RWPE2 (cell line): ENCODE data around the gene LIX1L.

Experiments used
- ATAC-seq: fragments of 200-7000 bp; cut with Tn5 transposase; 3 replicates; pipeline ENCODE4 v1.9.1; 2021; ENCODE audit warnings: low read depth
- DNase-seq: peaks from one replicate; pipeline ENCODE4 v3.0.0-alpha.2; 2020; ENCODE audit warnings: low spot score
- H3K27ac ChIP-seq: fragments of 450-650 bp; 2 replicates; pipeline ENCODE4 v1.5.1; 2017; ENCODE audit warnings: mild to moderate bottlenecking; ENCODE audit not compliant: poor library complexity, severe bottlenecking
- H3K27me3 ChIP-seq: fragments of 250-450 bp; sonication (Bioruptor Pico); 2 replicates; pipeline ENCODE4 v1.5.1; 2021; ENCODE audit warnings: mild to moderate bottlenecking, moderate library complexity; ENCODE audit not compliant: insufficient read depth, poor library complexity, severe bottlenecking
- H3K36me3 ChIP-seq: fragments of 250-450 bp; sonication (Bioruptor Pico); 2 replicates; pipeline ENCODE4 v1.5.1; 2020; ENCODE audit warnings: low read depth, mild to moderate bottlenecking, moderate library complexity
- H3K4me1 ChIP-seq: fragments of 250-450 bp; sonication (Bioruptor Pico); 2 replicates; pipeline ENCODE4 v1.5.1; 2021; ENCODE audit warnings: mild to moderate bottlenecking, moderate library complexity; ENCODE audit not compliant: insufficient read depth, poor library complexity, severe bottlenecking
- H3K4me3 ChIP-seq: fragments of 250-450 bp; sonication (Bioruptor Pico); 2 replicates; pipeline ENCODE4 v1.5.1; 2021; ENCODE audit warnings: mild to moderate bottlenecking, moderate library complexity; ENCODE audit not compliant: severe bottlenecking
- H3K9me3 ChIP-seq: fragments of 250-450 bp; sonication (Bioruptor Pico); 2 replicates; pipeline ENCODE4 v1.5.1; 2021; ENCODE audit warnings: mild to moderate bottlenecking, moderate library complexity; ENCODE audit not compliant: severe bottlenecking
- TF ChIP-seq, protein P1 (sequence below): fragments of 450-650 bp; IDR thresholded peaks from one replicate; pipeline ENCODE4 v1.5.1; 2017; ENCODE audit warnings: mild to moderate bottlenecking, moderate library complexity; ENCODE audit not compliant: poor library complexity, severe bottlenecking

The LIX1L gene

DNA sequence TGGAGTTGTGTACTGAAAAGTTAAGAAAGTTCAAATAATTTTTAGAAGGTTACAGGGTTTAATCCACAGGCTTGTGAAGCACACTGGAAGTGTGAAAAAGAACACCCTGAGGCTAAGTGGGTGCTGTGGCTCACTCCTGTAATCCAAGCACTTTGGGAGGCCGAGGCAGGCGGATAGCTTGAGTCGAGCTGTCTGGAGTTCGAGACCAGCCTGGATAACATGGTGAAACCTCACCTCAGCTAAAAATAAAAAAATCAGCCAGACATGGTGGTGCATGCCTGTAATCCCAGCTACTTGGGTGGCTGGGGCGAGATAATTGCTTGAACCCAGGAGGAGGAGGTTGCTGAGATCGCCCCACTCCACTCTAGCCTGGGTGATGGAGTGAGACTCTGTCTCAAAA, 28.7 kb upstream of the LIX1L start:
- H3K36me3 ChIP-seq = no peaks in the 10 kb centered on the region
- no peaks in the 10 kb centered on the region for H3K27me3 ChIP-seq
- peak overlapping the region; percentile 56 for H3K27ac ChIP-seq
- peaks cover 14% of the 10 kb centered on the region for H3K4me1 ChIP-seq
- ATAC-seq (no peak), DNase-seq (no peak)
- no peaks in the 10 kb centered on the region for H3K9me3 ChIP-seq
- TF ChIP-seq, protein P1, sequence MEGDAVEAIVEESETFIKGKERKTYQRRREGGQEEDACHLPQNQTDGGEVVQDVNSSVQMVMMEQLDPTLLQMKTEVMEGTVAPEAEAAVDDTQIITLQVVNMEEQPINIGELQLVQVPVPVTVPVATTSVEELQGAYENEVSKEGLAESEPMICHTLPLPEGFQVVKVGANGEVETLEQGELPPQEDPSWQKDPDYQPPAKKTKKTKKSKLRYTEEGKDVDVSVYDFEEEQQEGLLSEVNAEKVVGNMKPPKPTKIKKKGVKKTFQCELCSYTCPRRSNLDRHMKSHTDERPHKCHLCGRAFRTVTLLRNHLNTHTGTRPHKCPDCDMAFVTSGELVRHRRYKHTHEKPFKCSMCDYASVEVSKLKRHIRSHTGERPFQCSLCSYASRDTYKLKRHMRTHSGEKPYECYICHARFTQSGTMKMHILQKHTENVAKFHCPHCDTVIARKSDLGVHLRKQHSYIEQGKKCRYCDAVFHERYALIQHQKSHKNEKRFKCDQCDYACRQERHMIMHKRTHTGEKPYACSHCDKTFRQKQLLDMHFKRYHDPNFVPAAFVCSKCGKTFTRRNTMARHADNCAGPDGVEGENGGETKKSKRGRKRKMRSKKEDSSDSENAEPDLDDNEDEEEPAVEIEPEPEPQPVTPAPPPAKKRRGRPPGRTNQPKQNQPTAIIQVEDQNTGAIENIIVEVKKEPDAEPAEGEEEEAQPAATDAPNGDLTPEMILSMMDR = no peak
- no peak overlapping the region for H3K4me3 ChIP-seq

DNA sequence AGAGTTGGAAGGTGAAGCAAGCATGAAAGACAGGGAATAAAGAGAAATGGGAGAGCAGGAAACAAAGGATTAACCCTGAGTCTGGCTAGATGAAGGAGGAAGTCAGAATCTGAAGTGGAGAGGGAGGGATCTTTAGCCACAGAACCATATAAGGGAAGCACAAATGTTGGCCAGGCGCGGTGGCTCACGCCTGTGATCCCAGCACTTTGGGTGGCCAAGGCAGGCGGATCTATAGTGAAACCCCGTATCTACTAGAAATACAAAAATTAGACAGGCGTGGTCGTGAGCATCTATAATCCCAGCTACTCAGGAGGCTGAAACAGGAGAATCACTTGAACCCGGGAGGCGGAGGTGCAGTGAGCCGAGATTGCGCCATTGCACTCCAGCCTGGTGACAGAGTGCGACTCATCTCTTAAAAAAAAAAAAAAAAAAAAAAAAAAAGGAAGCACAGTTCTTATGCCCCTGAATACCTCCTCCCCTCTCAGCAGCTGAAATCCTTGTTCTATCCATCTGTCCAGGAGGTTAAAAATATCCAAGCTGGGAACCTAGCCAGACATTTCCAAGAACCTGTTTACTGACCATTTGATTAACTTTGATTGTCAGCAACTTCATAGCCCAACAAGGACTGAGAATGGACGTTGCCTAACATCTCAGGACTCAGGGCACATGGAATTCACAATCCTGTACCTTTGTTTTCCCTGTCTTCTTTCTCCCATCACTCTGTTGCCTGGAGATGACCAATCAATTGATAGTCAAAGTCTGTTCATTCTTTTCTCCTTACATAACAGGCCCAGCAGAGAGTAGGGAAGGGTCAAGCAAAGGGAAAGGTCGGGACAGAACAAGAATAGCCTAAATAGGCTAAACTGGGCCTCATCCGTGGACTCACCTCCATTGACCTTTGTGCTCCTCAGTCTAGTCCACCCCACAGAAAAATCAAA, 28.0 kb upstream of the LIX1L start:
- Histone ChIP-seq H3K9me3 (no peaks in the 10 kb centered on the region), H3K36me3 (no peaks in the 10 kb centered on the region), H3K4me1 (peaks cover 14% of the 10 kb centered on the region), H3K27ac (peak overlapping the region; percentile 56), H3K27me3 (no peaks in the 10 kb centered on the region), H3K4me3 (no peak overlapping the region)
- TF ChIP-seq, protein P1 = no peak
- DNase-seq = no peak
- peak; percentile 48 for ATAC-seq

- H3K27ac ChIP-seq = peak overlapping the region; percentile 56
- H3K4me3 ChIP-seq = no peak overlapping the region
- no peaks in the 10 kb centered on the region for H3K36me3 ChIP-seq
- no peak for DNase-seq
- H3K9me3 ChIP-seq = no peaks in the 10 kb centered on the region
- no peak; the same call in 1 of the 3 replicates for ATAC-seq
- no peaks in the 10 kb centered on the region for H3K27me3 ChIP-seq
- TF ChIP-seq, protein P1 = no peak
- peaks cover 14% of the 10 kb centered on the region for H3K4me1 ChIP-seq
These were observed 27.3 kb upstream of the LIX1L start for GRCh38 chr1:145985129-145985501.

- DNase-seq (no peak), ATAC-seq (no peak)
- Histone ChIP-seq H3K4me3 (no peak overlapping the region), H3K4me1 (peaks cover 21% of the 10 kb centered on the region), H3K9me3 (no peaks in the 10 kb centered on the region), H3K27ac (peak overlapping the region; percentile 56), H3K36me3 (no peaks in the 10 kb centered on the region), H3K27me3 (no peaks in the 10 kb centered on the region)
- TF ChIP-seq, protein P1 = no peak
These were observed 26.4 kb upstream of the LIX1L start for GRCh38 chr1:145983960-145984830.
